DOHH2 (cell line): ENCODE results near the gene TCN2.

Experiments
- H3F3A ChIP-seq: fragments of 200-600 bp; sonication (generic), shearing (Covaris generic); 2 replicates; pipeline ENCODE4 v1.6.0; 2016; ENCODE audit warnings: antibody characterized with exemption, mild to moderate bottlenecking; ENCODE audit not compliant: control insufficient read depth, insufficient read depth
- H3K27ac ChIP-seq: fragments of 200-600 bp; sonication (generic); 2 replicates; pipeline ENCODE4 v1.5.1; 2014; ENCODE audit warnings: low read depth, mild to moderate bottlenecking, low read length, moderate library complexity
- H3K27me3 ChIP-seq: fragments of 200-600 bp; sonication (generic); 2 replicates; pipeline ENCODE4 v1.6.1; 2014; ENCODE audit warnings: mild to moderate bottlenecking, low read length, mixed read lengths; ENCODE audit not compliant: control insufficient read depth
- H3K36me3 ChIP-seq: fragments of 200-600 bp; sonication (generic); 2 replicates; pipeline ENCODE4 v1.6.1; 2014; ENCODE audit warnings: mild to moderate bottlenecking, low read length, moderate library complexity, mixed read lengths; ENCODE audit not compliant: control insufficient read depth
- H3K4me1 ChIP-seq: fragments of 200-600 bp; sonication (generic); 2 replicates; pipeline ENCODE4 v1.6.1; 2014; ENCODE audit warnings: mild to moderate bottlenecking, low read length, mixed read lengths; ENCODE audit not compliant: control insufficient read depth
- H3K4me2 ChIP-seq: fragments of 200-600 bp; sonication (generic); 2 replicates; pipeline ENCODE4 v1.6.0; 2014; ENCODE audit warnings: mild to moderate bottlenecking, low read length, moderate library complexity
- H3K4me3 ChIP-seq: fragments of 200-600 bp; sonication (generic); 2 replicates; pipeline ENCODE4 v1.5.1; 2014; ENCODE audit warnings: mild to moderate bottlenecking, low read length, mixed read lengths
- H3K79me2 ChIP-seq: fragments of 200-600 bp; sonication (generic); 2 replicates; pipeline ENCODE4 v1.6.1; 2014; ENCODE audit warnings: mild to moderate bottlenecking, low read length, mixed read lengths; ENCODE audit not compliant: control insufficient read depth
- H3K9me2 ChIP-seq: fragments of 200-600 bp; sonication (generic); replicated peaks from 2 replicates; pipeline ENCODE4 v1.6.1; 2014; ENCODE audit warnings: mild to moderate bottlenecking, low read length, mixed read lengths; ENCODE audit not compliant: control insufficient read depth
- H3K9me3 ChIP-seq: fragments of 200-600 bp; sonication (generic); 2 replicates; pipeline ENCODE4 v1.6.1; 2014; ENCODE audit warnings: antibody characterized with exemption, low read length, mixed read lengths; ENCODE audit not compliant: control insufficient read depth, insufficient read depth
- H4K20me1 ChIP-seq: fragments of 200-600 bp; sonication (generic); 2 replicates; pipeline ENCODE4 v1.6.0; 2014; ENCODE audit warnings: low read depth, mild to moderate bottlenecking, antibody characterized with exemption, low read length, moderate library complexity; ENCODE audit not compliant: control insufficient read depth, insufficient read depth
- EZH2phosphoT487 ChIP-seq: fragments of 200-600 bp; sonication (generic); IDR thresholded peaks from 2 replicates; pipeline ENCODE4 v1.6.1; 2017; ENCODE audit warnings: borderline replicate concordance, mild to moderate bottlenecking, antibody characterized with exemption, low read length, moderate library complexity, mixed read lengths
- TF ChIP-seq, protein P1 (sequence below): fragments of 200-600 bp; sonication (generic); IDR thresholded peaks from one replicate; pipeline ENCODE4 v1.5.1; 2014; ENCODE audit warnings: antibody characterized with exemption, mild to moderate bottlenecking, low read depth, low read length; ENCODE audit not compliant: poor library complexity, severe bottlenecking

TCN2 gene

DNA sequence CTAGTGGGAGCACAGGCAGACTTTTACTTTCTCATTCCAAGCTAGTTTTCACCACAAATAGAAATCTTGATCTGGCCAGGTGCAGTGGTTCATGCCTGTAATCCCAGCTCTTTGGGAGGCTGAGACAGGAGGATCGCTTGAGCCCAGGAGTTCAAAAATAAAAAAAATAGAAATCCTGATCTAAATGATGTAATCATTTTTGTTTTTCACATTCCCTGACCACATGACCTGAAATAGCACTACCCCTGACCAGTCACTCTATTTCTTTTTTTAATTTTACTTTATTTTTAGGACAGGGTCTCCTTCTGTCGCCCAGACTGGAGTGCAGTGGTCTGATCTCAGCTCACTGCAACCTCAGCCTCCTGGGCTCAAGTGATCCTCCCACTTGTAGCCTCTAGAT, 2.3 kb upstream of the TCN2 start:
- Histone ChIP-seq H4K20me1 (no peaks in the 10 kb centered on the region), H3K4me2 (no peak overlapping the region), H3K9me3 (no peaks in the 10 kb centered on the region), H3K4me3 (no peak overlapping the region), H3K27ac (no peak overlapping the region), H3K36me3 (no peaks in the 10 kb centered on the region), H3K4me1 (peaks cover 48% of the 10 kb centered on the region), H3K79me2 (no peaks in the 10 kb centered on the region), H3K9me2 (no peaks in the 10 kb centered on the region), H3F3A (peaks cover 2% of the 10 kb centered on the region; the same call in 1 of the 2 replicates), H3K27me3 (no peaks in the 10 kb centered on the region)
- TF ChIP-seq, protein P1, sequence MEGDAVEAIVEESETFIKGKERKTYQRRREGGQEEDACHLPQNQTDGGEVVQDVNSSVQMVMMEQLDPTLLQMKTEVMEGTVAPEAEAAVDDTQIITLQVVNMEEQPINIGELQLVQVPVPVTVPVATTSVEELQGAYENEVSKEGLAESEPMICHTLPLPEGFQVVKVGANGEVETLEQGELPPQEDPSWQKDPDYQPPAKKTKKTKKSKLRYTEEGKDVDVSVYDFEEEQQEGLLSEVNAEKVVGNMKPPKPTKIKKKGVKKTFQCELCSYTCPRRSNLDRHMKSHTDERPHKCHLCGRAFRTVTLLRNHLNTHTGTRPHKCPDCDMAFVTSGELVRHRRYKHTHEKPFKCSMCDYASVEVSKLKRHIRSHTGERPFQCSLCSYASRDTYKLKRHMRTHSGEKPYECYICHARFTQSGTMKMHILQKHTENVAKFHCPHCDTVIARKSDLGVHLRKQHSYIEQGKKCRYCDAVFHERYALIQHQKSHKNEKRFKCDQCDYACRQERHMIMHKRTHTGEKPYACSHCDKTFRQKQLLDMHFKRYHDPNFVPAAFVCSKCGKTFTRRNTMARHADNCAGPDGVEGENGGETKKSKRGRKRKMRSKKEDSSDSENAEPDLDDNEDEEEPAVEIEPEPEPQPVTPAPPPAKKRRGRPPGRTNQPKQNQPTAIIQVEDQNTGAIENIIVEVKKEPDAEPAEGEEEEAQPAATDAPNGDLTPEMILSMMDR, result no peak
- no peak for TF ChIP-seq EZH2phosphoT487

DNA sequence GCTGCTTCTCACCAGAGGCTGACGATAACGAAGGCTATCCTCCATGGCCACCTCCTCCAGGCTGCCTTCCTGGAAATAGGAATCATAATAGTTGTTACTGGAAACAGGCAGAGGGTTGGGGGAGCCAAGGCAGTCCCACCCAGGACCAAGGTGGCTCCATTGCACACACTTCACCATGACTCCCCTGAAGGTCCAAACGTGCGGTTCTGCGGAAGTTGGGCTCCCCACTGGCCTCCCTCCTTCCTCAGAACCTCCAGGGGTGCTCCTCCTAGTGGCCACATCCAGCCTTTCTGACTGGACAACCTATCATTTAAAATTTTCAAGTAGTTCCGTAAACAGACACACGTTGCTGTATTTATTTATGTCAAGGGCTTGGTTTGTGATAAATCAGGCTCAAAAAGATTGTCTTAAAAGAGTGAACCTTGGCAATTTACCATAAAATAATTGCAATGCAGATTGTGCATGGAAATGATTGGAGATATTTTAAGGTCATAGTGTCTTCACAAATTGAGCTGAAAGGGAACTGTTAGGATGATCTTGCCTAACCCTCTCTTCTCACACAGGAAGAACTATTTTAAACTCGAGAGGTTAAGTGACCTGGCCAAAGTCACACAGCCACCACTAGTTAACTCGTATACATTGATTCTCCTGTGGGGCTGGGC, 1.4 kb upstream of the TCN2 start:
- TF ChIP-seq, protein P1, result peak; percentile 89
- TF ChIP-seq EZH2phosphoT487, result no peak
- peaks cover 51% of the 10 kb centered on the region for H3K4me1 ChIP-seq
- H3K79me2 ChIP-seq, result no peaks in the 10 kb centered on the region
- peak overlapping the region; percentile 37 for H3K4me3 ChIP-seq
- peak overlapping the region; percentile 70 for H3K4me2 ChIP-seq
- no peaks in the 10 kb centered on the region for H3K9me3 ChIP-seq
- no peaks in the 10 kb centered on the region for H3K27me3 ChIP-seq
- H3K36me3 ChIP-seq, result no peaks in the 10 kb centered on the region
- no peak overlapping the region for H3K27ac ChIP-seq
- H3F3A ChIP-seq, result peaks cover 2% of the 10 kb centered on the region; the same call in 1 of the 2 replicates
- no peaks in the 10 kb centered on the region for H4K20me1 ChIP-seq
- H3K9me2 ChIP-seq, result no peaks in the 10 kb centered on the region

DNA sequence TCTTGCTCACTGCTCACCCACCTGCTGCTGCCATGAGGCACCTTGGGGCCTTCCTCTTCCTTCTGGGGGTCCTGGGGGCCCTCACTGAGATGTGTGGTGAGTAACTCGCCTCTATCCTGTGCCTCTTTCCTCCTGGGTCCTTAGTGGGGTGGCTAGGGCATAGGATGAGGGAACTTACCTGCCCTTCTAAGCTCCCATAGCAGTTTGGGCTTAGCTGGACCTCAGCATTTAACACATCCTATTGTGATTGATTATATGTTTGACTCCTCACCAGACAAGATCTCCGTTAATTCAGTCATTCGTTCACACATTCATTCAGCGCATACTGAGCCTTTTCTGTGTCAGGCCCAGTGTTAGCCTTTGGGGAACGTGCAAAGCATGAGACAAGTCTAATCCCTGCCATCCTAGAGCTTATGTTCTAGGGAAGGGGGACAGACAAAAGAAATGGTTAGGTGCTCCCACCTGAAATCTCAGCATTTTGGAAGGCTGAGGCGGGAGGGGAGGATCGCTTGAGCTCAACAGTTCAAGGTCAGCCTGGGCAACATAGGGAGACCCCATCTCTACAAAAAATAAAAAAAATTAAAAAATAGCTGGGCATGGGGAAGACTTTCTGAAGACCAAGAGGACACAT, 441 bp downstream of the TCN2 start:
- Histone ChIP-seq H3K9me3 (no peaks in the 10 kb centered on the region), H3K4me2 (peak overlapping the region; percentile 70), H3K4me3 (peak overlapping the region; percentile 58), H3K27ac (no peak overlapping the region), H3K36me3 (no peaks in the 10 kb centered on the region), H3K4me1 (peaks cover 51% of the 10 kb centered on the region), H3K9me2 (no peaks in the 10 kb centered on the region), H4K20me1 (no peaks in the 10 kb centered on the region), H3K79me2 (no peaks in the 10 kb centered on the region), H3F3A (no peaks in the 10 kb centered on the region; the same call in 1 of the 2 replicates), H3K27me3 (no peaks in the 10 kb centered on the region)
- TF ChIP-seq, protein P1, result no peak
- no peak for TF ChIP-seq EZH2phosphoT487
